Heart left ventricle (tissue), 16 donors: ENCODE results near the gene MTPN. TPM values are rescaled to one million over a fixed set of nuclear protein-coding genes. Genes with fewer than 3 reads are reported as not detected.

ENCODE experiments used
- ATAC-seq, 4 donors: fragments of 200-7000 bp; cut with Tn5 transposase; one replicate each; pipeline ENCODE4 v1.9.1; 2020 to 2022; ENCODE audit warnings: moderate library complexity in 4 of 4, mild to moderate bottlenecking in 3 of 4, moderate number of reproducible peaks in 1 of 4
- DNase-seq, 5 donors: peaks; one replicate each; pipeline ENCODE4 v3.0.0-alpha.2; 2020
- H3K27ac ChIP-seq, 12 donors: fragments of 200-600 bp; sonication (generic) in 4 of 12; one replicate each; pipeline versions ENCODE4 v1.5.0 to v1.8.0; 2016 to 2022; ENCODE audit warnings: mild to moderate bottlenecking in 2 of 12
- H3K27me3 ChIP-seq, 9 donors: fragments of 200-600 bp; sonication (generic) in 2 of 9; one replicate each; pipeline versions ENCODE4 v1.5.1 to v1.8.0; 2016 to 2022; ENCODE audit warnings: mild to moderate bottlenecking in 3 of 9
- H3K36me3 ChIP-seq, 9 donors: fragments of 200-600 bp; sonication (generic) in 2 of 9; one replicate each; pipeline versions ENCODE4 v1.5.0 to v1.8.0; 2018 to 2022; ENCODE audit warnings: mild to moderate bottlenecking in 2 of 9
- H3K4me1 ChIP-seq, 12 donors: fragments of 200-600 bp; sonication (generic) in 4 of 12; one replicate each; pipeline versions ENCODE4 v1.5.0 to v1.8.0; 2016 to 2022; ENCODE audit warnings: mild to moderate bottlenecking in 3 of 12
- H3K4me3 ChIP-seq, 12 donors: fragments of 200-600 bp; sonication (generic) in 4 of 12; one replicate each; pipeline versions ENCODE4 v1.5.0 to v1.8.0; 2017 to 2022; ENCODE audit warnings: mild to moderate bottlenecking in 9 of 12, moderate library complexity in 4 of 12
- H3K9me3 ChIP-seq, 12 donors: fragments of 200-600 bp; sonication (generic) in 4 of 12; one replicate each; pipeline versions ENCODE4 v1.5.0 to v1.8.0; 2016 to 2022; ENCODE audit warnings: mild to moderate bottlenecking in 1 of 12
- POLR2A ChIP-seq, 2 donors: fragments of 450-650 bp; IDR thresholded peaks; one replicate each; pipeline ENCODE4 v1.6.1; 2017; ENCODE audit warnings: antibody characterized with exemption in 2 of 2, mild to moderate bottlenecking in 2 of 2, moderate library complexity in 2 of 2
- WGBS, 4 donors: extraction: QIAGEN DNeasy Blood & Tissue Kit in 2 of 4; methylation state at CpG; one replicate each; pipeline versions ENCODE4 v1.1.5 to v1.1.7; 2013 to 2018; 5-methylcytosine and 5-hydroxymethylcytosine counted together
- intact Hi-C, 10 donors: fragments of 100-400 bp; cut with DNase I; formaldehyde crosslinking; loops; one replicate each; pipeline versions ENCODE4 v1.11.1 to v1.14.2; 2022
- polyA plus RNA-seq, 2 donors: library from polyadenylated mRNA; stranded (reverse); fragments of 200-250 nt; gene quantifications; one replicate each; pipeline ENCODE4 v1.2.3, GENCODE V29; 2013
- total RNA-seq, 9 donors: library from RNA; depleted of rRNA in 2 of 9; stranded (reverse); fragments of >200 nt in 2 of 9; fragmentation: NEBNext Ultra II Directional in 3 of 9; extraction: Animal tissue kit (Norgen Biotek cat#: 25700) in 3 of 9; gene quantifications; one replicate each; pipeline versions ENCODE4 v1.1.0 to v1.2.4, GENCODE V29; 2016 to 2023
- TF ChIP-seq, protein P1 (sequence below), 12 donors: fragments of 200-600 bp; sonication (generic) in 4 of 12; IDR thresholded peaks; one replicate each; pipeline versions ENCODE4 v1.5.0 to v1.8.0; 2018 to 2022; ENCODE audit warnings: antibody characterized with exemption in 12 of 12, mild to moderate bottlenecking in 5 of 12
- donor health status: ischemic (EF 13 %, LVEDD 7.1; RV severe dilation, severe dysfunction).
- donor health status: healthy with polysubstance abuse.
- donor health status: DM: no; HTN: yes; CAD: no.
- donor health status: DM: no; HTN: no; CAD: no.
- donor health status: ischemic (EF 25% LVEDD 6.9; RV normal size, moderate dysfunction).
- donor health status: ischemic (EF 25% LVEDD 5.7; RV mildly dilated, moderate dysfunction).
- donor health status: healthy.
- donor health status: DM: yes; HTN: yes; CAD: no.
- donor health status: ischemic (EF 35%, LVEDD 5.7; RV mildly dilated, moderate dysfunction).
- donor health status: nonischemic (EF 11% LVEDD 7.7; RV severe dilation, severe dysfunction).
- donor health status: DM: yes; HTN: yes; CAD: no.
- donor health status: PGD.
- donor health status: ischemic (EF 29% LVEDD 5.4; RV normal size, mild dysfunction).
- donor health status: nonischemic (EF 23%, LVEDD 6.1; RV moderate dilation, normal function).

Gene MTPN
- total and polyA plus RNA-seq, 11 donors = 22.1 to 130 (median 90.4) TPM

DNA sequence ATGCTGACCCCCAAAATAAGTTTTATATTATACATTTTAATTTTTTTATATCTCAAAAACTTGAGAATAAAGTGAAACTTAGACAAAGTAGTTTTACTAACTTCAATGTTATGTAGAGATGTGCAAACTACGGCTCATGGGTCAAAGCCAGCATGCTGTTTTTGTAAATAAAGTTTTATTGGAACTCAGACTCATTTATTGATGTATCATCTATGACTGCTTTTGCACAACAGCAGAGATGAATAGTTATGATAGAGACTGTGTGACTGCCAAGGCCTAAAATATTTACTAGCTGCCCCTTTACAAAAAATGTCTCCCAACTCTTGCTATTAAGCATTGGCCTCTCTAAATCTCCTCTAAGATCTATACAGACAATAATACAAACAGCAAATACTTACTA is 12.4 kb downstream of the MTPN start:
- Histone ChIP-seq H3K27ac (peak overlapping the region in 1 of 12 donors; percentile 59), H3K9me3 (no peaks in the 10 kb centered on the region), H3K4me3 (peak overlapping the region in 1 of 12 donors; percentile 8), H3K27me3 (no peaks in the 10 kb centered on the region), H3K4me1 (peaks cover 0 to 82% (median 36%) of the 10 kb centered on the region in 12 donors), H3K36me3 (peaks cover 0 to 13% (median 0%) of the 10 kb centered on the region in 9 donors)
- DNase-seq (no peak), ATAC-seq (no peak)
- 90 to 94% (median 92%) methylated on average over 1 of the region's 1 CpG for WGBS, 4 donors
- intact Hi-C loops = loop anchor here in 1 of 10 donors (5.0 kb wide), 1 partner anchor 32 kb away; no protein-coding TSS in a partner anchor
- no peak for TF ChIP-seq POLR2A (IDR thresholded peaks at IDR 0.05)
- TF ChIP-seq, protein P1, sequence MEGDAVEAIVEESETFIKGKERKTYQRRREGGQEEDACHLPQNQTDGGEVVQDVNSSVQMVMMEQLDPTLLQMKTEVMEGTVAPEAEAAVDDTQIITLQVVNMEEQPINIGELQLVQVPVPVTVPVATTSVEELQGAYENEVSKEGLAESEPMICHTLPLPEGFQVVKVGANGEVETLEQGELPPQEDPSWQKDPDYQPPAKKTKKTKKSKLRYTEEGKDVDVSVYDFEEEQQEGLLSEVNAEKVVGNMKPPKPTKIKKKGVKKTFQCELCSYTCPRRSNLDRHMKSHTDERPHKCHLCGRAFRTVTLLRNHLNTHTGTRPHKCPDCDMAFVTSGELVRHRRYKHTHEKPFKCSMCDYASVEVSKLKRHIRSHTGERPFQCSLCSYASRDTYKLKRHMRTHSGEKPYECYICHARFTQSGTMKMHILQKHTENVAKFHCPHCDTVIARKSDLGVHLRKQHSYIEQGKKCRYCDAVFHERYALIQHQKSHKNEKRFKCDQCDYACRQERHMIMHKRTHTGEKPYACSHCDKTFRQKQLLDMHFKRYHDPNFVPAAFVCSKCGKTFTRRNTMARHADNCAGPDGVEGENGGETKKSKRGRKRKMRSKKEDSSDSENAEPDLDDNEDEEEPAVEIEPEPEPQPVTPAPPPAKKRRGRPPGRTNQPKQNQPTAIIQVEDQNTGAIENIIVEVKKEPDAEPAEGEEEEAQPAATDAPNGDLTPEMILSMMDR (IDR thresholded peaks at IDR 0.05) = no peak

DNA sequence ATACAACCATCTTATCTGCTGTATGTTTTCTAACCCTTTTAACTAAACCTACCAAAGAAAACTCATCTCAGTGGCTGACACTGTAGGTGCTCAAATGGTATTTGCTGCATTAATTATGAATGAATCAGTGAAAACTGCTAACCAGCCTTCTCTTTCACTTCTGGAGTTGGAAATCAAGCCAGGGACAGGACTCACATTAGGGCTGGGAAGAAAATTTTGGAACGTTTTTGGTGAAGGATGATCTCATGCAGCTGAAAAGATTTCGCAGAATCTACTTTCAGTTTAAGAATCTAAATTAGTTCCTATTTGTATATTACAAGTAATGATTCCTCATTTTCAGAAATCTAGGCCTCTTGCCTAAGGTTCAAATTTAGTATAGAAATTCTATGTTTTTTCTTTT is 12.9 kb downstream of the MTPN start:
- 37 to 53% (median 45%) methylated on average over 2 of the region's 2 CpGs for WGBS, 4 donors
- intact Hi-C loops = no loop called here
- Histone ChIP-seq H3K27me3 (no peaks in the 10 kb centered on the region), H3K9me3 (no peaks in the 10 kb centered on the region), H3K4me1 (peaks cover 0 to 82% (median 39%) of the 10 kb centered on the region in 12 donors), H3K36me3 (peaks cover 0 to 12% (median 0%) of the 10 kb centered on the region in 9 donors), H3K4me3 (peak overlapping the region in 1 of 12 donors; percentile 8), H3K27ac (peak overlapping the region in 1 of 12 donors; percentile 59)
- TF ChIP-seq POLR2A (IDR thresholded peaks at IDR 0.05) = no peak
- TF ChIP-seq, protein P1 (IDR thresholded peaks at IDR 0.05) = no peak
- ATAC-seq (no peak), DNase-seq (no peak)

DNA sequence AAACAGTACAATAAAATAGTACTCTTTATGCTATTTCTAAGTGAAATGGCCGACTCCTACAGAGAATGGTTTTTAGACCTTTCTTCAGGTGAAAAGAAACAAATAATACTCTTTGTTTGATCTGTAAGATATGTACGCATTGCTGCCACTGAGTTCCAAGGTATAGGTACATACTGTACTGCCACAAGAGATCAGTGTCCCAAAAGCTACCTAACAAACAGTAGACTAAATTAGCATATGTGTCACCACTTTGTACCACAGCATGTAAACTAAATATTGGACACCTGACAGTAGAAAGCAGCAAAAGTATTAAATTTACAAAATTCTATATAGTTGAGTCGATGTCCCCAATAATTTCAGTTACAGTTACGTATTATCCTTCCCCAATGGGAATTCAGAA is 14.4 kb downstream of the MTPN start:
- H3K4me1 ChIP-seq = peaks cover 0 to 81% (median 41%) of the 10 kb centered on the region in 12 donors
- intact Hi-C loops = no loop called here
- peaks cover 0 to 15% (median 0%) of the 10 kb centered on the region in 9 donors for H3K36me3 ChIP-seq
- 91 to 96% (median 94%) methylated on average over 4 of the region's 4 CpGs for WGBS, 4 donors
- ATAC-seq (no peak), DNase-seq (no peak)
- H3K9me3 ChIP-seq = no peaks in the 10 kb centered on the region
- no peak overlapping the region for H3K27ac ChIP-seq
- H3K27me3 ChIP-seq = no peaks in the 10 kb centered on the region
- H3K4me3 ChIP-seq = no peak overlapping the region
- TF ChIP-seq, protein P1 (IDR thresholded peaks at IDR 0.05) = no peak
- TF ChIP-seq POLR2A (IDR thresholded peaks at IDR 0.05) = no peak

DNA sequence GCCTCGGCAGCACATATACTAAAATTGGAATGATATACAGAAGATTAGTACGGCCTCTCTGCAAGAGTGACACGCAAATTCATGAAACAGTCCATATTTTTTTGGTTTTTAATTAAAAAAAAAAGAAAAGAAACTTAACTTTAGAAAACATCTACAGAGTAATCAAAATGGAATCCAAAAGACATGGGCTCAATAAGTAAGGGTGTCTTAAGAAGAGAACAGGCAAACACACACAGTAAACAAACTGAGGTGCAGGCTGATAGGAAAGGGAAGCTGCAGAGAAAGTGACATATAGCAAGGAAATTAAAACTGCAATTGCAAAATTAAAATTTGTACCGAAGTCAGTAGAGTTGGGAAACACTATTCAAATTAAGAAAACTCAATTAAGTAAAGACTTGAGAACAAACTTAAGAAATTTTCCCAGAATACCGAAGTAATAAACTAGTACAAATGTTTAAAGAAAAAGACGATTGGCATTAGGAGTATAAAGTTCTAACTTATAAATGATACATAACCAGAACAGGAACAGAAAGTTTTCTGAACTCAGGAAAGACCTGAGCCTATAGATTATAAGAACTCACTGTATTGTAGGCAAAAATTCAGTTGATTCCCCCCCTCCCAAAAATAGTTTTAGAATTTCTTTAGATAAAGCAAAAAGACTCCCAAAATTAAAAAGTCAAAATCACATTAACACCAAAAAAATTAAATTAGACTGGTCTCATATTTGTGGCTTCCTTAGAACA is 16.3 kb downstream of the MTPN start:
- DNase-seq (no peak), ATAC-seq (no peak)
- H3K27me3 ChIP-seq = no peaks in the 10 kb centered on the region
- H3K4me3 ChIP-seq = no peak overlapping the region
- H3K27ac ChIP-seq = no peak overlapping the region
- H3K9me3 ChIP-seq = no peaks in the 10 kb centered on the region
- peaks cover 0 to 71% (median 41%) of the 10 kb centered on the region in 12 donors for H3K4me1 ChIP-seq
- WGBS, 4 donors = 87 to 93% (median 89%) methylated on average over 6 of the region's 6 CpGs
- intact Hi-C loops = no loop called here
- no peak for TF ChIP-seq POLR2A (IDR thresholded peaks at IDR 0.05)
- TF ChIP-seq, protein P1 (IDR thresholded peaks at IDR 0.05) = no peak
- peaks cover 0 to 9% (median 0%) of the 10 kb centered on the region in 9 donors for H3K36me3 ChIP-seq
